AG09309 (cell line): ENCODE data around the gene DPP10.

ENCODE experiments used
- DNase-seq: peaks from one replicate; pipeline ENCODE4 v3.0.0-alpha.2; 2010; ENCODE audit warnings: low read depth
- H3K4me3 ChIP-seq: 2 replicates; pipeline ENCODE4 v1.5.1; 2011; ENCODE audit warnings: mild to moderate bottlenecking, low read depth, low read length, moderate library complexity; ENCODE audit not compliant: control insufficient read depth
- CTCF ChIP-seq: IDR thresholded peaks from 2 replicates; pipeline ENCODE4 v1.5.1; 2011; ENCODE audit warnings: mild to moderate bottlenecking, low read depth, low read length, inconsistent platforms; ENCODE audit not compliant: insufficient read depth, control insufficient read depth; ENCODE audit errors: missing control alignments

The DPP10 gene

GRCh38 chr2:114426756-114427155 is 15.7 kb upstream of the DPP10 start:
- DNase-seq: no peak
- TF ChIP-seq CTCF: no peak
- no peak overlapping the region for H3K4me3 ChIP-seq

- DNase-seq: no peak
- H3K4me3 ChIP-seq: no peak overlapping the region
- TF ChIP-seq CTCF: no peak
Measured at GRCh38 chr2:114436329-114436728, 6.1 kb upstream of the DPP10 start.

- H3K4me3 ChIP-seq: no peak overlapping the region
Measured at GRCh38 chr2:114446571-114446970, 4.1 kb downstream of the DPP10 start.

GRCh38 chr2:114450639-114451038 is 8.2 kb downstream of the DPP10 start:
- no peak overlapping the region for H3K4me3 ChIP-seq
- no peak for DNase-seq
- TF ChIP-seq CTCF: no peak

More at GRCh38 chr2:114446571-114446970, 4.1 kb downstream of the DPP10 start:
- DNase-seq: no peak
- TF ChIP-seq CTCF: no peak

GRCh38 chr2:114456566-114456965 is 14.1 kb downstream of the DPP10 start:
- no peak for DNase-seq
- H3K4me3 ChIP-seq: no peak overlapping the region
- no peak for TF ChIP-seq CTCF

GRCh38 chr2:114457956-114458355 is 15.5 kb downstream of the DPP10 start:
- H3K4me3 ChIP-seq: no peak overlapping the region
- DNase-seq: no peak
- no peak for TF ChIP-seq CTCF

GRCh38 chr2:114461116-114461515 is 18.7 kb downstream of the DPP10 start:
- TF ChIP-seq CTCF: no peak
- no peak for DNase-seq
- H3K4me3 ChIP-seq: no peak overlapping the region
